ENCODE results near the gene RTN1.

- TF ChIP-seq CTCF (IDR thresholded peaks at IDR 0.05; ENCODE audit: low read depth, low read length, poor library complexity, severe bottlenecking), result no peak
- TF ChIP-seq EZH2phosphoT487 (IDR thresholded peaks at IDR 0.05; ENCODE audit: borderline replicate concordance, low read length), result no peak
These were observed 231.7 kb downstream of the RTN1 start for GRCh38 chr14:59638885-59639284.
